Measurements from ENCODE around the gene PPIP5K2. TPM values are rescaled to one million over a fixed set of nuclear protein-coding genes. Genes with fewer than 3 reads are reported as not detected.

Gene PPIP5K2
- total RNA-seq, 1 donor from 2014 or later = 24.0 TPM

DNA sequence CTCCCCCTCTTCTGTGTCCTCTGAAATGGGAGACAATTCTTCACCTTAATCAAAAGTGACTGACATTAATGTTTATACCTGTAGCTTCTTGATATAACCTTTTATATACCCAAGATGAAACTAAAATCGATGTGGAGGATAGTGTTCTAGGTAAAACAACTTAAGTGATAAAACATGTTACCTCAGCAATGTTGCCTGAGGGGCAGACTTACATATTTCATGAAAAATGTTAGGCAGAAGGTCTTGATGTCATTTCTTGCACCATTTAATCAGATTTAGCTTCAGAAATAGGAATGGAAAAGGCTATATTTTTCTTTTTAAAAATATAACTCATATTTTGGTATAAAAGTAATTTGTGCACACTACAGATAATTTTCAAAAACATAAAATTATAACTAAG lies 115.8 kb downstream of the PPIP5K2 start:
- ATAC-seq (no peak), DNase-seq (ENCODE audit: low spot score) (no peak)

DNA sequence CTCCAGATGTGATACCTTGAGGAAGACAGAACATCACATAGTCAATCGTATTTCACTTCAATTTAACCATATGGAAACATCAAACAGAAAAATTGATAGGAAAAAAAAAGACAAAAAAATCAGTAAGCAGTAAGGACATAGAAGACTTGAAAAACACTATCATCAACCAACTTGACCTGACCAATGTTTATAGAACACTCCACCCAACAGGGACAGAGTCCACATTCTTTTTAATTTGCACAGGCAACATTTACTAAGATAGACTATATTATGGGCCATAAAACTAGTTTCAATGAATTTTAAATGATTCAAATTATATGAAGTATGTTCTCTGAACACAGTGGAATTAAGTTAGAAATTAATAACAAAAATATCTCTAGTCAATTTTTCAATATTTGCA lies 117.7 kb downstream of the PPIP5K2 start:
- no peak for ATAC-seq
- no peak for DNase-seq (ENCODE audit: low spot score)

DNA sequence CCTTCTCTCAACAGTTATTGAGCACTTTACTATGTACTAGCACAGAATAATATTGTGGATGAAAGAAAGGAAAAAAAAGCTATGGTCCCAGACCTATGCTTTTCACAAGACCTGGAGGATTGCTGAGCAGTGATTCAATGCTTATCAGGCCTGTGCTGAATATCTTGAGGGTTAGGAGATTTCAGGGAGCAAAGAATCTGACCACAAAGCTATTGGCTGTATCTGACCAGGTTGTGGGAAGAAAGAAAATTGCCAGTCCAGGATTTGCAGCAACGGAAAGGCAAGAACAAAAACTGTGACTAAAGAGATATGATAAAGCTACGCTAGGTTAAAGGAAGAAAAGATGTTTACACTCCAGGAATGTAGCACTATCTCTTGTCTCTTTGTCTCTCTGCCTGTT lies 123.6 kb downstream of the PPIP5K2 start:
- ATAC-seq (no peak), DNase-seq (ENCODE audit: low spot score) (no peak)

DNA sequence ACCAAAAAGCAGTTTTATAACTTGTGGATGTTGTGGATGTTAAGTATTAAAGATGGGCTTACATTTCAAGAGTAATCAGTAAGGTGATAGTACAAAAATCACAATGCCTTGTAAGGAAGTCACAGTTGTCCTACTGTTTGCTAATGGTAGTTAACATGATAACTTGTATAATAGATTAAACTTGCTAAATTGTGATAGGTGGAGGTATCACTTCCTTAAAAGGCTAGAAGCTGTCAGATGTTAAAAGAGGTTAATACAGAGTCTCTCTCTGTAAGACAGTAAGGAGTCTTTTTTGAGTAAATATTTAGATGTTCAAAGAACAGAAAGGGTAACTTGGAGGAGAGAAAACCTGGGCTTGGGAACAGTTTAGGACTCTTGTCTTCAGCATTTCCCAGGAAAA lies 124.3 kb downstream of the PPIP5K2 start:
- DNase-seq (ENCODE audit: low spot score) = no peak
- no peak for ATAC-seq

DNA sequence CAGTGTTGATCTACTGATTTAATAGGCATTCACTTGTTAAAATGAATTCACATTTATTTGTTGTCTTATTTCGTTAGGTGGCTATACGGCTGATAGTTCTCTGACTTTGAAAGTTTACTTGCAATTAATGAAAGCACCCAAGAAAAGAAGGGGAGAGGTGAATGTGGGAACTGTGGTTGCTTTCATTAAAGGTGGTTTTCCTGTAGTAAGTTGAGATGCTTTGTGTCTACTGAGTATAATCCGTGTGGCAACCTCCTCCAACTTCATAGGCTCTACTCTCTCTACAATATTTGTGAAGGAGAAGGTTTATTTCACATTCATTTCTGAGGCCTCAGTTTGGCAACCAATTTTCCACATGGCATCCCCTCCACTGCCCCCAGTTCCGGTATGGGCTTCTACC lies 125.7 kb downstream of the PPIP5K2 start:
- DNase-seq (ENCODE audit: low spot score) = no peak
- ATAC-seq = no peak

DNA sequence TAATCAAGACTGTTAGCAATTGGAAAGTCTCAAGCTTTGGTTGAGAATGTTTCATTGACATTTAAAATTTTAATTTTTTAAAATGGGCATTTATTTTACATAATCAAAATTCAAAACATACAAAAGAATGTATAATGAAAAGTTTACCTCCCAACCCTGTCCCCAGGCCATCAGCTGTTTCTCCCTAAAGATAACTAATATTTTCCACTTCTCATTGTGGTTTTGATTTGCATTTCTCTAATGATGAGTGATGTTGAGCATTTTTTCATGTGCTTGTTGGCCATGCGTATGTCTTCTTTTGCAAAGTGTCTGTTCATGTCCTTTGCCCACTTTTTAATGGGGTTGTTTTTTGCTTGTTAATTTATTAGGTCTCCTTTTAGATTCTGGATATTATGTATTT lies 127.0 kb downstream of the PPIP5K2 start:
- no peak for ATAC-seq
- DNase-seq (ENCODE audit: low spot score) = no peak

DNA sequence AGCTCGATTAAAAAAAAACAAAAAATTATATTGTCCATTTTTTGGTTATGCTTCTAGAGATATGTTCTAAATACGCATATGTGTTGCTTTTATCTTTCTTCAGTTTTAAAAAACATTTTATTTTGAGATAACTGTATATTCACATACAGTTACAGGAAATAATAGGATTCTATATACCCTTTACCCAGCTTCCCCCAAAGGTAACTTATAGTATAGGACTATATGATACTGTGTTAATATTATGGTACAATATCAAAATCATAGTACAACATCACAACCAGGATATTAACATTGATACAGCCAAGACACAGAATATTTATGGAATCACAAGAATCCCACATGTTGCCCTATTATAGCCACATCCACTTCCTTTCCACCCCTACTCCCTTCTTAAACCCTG lies 129.0 kb downstream of the PPIP5K2 start:
- no peak for ATAC-seq

DNA sequence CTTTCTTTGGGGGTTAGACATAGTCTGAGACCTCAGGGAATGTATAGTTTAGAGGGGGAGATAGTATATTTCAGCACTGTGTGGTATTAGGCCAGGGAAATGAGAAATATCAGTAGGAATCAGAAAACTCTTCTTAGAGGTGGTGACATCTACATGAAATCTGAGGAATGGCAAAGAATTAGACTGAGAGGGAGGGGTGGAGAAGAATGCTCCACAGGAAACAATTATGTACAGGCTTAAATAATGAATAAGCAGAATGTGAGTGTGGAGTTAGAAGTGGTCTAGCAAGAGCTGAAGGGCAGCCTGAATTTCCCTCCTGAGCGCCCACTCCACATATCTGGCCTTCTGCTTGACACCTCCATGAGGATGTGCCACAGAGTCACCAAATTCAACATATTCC lies 134.8 kb downstream of the PPIP5K2 start:
- no peak for DNase-seq (ENCODE audit: low spot score)
- no peak for ATAC-seq

More for the DNA sequence above, 129.0 kb downstream of the PPIP5K2 start:
- no peak for DNase-seq (ENCODE audit: low spot score)

DNA sequence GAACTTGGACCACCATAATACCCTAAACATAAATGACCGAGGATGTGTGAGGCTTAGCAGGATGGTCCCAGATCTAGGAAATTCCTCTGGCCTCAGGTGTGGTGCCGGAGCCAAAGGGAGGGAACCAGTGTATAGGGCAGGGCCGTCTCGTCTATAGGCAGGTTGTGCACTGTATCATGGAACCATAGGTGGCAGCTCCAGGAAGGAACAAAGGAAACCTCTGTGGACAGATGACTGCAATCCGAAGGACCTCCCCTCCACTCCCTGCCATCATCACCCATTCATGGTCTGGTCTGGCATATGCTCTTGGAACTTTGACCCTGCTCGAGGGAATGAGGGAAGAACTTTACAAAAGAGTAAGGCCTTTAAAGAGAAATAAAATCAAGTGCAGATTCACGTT lies 135.6 kb downstream of the PPIP5K2 start:
- DNase-seq (ENCODE audit: low spot score) (no peak), ATAC-seq (no peak)

DNA sequence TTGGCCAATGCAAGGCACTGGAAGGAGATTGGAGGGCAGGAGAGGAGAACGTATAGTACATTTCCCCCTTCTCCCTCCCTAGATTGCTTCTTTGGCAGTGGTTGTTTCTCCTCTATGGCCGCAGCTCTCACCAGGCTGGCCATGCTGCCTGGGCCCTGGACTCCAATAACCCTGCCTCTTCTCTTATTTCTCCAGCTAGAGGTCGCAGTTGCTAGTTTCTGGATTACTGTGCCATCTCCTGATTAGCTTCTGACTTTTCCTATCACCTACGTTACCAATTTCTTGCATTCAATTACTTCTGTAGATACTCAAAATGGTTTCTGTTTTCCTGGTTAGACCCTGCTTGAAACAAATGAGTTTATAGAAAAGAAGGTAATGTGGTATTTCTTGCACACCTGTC lies 136.1 kb downstream of the PPIP5K2 start:
- ATAC-seq = no peak
- no peak for DNase-seq (ENCODE audit: low spot score)

DNA sequence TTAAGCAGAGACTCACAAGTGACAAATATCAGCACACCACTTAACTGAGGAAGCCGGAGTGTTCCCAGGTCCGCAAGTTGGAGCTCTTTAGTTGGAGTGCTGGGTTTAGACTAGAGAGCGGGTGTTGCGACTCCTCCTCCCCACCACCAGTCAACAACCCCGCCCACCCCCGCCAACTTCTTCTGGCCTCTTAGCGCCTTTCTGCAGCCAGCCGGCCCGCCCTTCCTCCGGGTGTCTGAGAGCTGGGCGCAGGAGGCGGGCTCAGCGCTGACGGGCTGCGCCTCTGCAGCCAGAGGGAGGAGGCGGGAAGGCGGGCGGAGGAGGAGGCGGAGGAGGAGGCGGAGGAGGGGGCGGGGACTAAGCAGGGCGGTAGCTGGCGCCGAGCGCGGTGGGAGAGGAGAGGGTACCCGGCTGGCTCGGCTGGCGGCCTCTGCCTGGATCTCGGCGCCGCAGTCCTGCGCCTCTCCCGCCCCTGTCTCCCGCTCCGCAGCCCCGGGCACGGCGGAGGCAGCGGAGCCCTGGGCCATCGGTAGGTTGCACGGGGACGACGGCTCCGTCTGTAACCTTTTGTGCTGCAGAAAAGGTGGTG lies 138.4 kb downstream of the PPIP5K2 start, which contains the start of gene MACIR:
Gene MACIR, plus strand, starts transcription at position 396 of the 589 bp plus-strand sequence. CDS start 17,157 bp downstream, outside the sequence.
- DNase-seq (ENCODE audit: low spot score) (peak; percentile 94), ATAC-seq (peak; percentile 97)

DNA sequence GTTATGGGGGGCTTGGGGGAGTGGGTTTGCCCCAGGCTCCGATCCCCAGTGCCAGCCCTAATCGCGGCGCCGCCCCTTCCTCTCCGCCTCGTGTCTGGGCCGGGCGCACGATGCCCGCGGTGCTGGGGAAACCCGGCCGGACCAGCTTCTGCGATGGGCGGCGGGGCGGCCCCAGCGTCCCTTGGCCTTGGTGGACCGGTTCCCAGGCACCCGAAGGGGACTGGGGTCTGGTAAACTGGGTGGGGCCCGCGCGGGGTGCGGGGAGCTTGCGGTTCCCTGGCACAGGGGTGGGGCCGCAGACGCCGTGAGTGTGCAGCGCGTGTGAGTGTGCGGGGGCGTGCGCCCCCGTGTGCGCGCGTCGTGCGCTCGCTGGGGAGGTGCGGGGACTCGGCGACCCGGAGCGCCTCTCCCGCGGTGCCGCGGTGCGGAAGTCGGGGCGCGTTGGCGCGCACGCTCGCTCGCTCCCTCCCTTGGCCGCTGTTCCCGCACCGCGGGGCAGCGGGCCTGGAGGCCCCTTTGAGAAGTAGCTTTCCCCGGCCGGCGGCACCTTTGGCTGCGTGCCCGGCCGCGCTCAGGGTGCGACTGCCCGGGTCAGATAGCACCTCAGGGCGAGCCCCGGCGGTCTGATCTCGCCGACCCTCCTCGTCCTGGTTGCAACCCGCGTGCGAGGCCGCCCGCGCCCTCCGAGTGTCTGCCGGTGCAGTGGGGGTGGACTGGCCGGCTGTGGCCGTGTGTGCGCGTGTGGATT lies 139.0 kb downstream of the PPIP5K2 start:
- ATAC-seq (peak; percentile 48), DNase-seq (ENCODE audit: low spot score) (peak; percentile 64)

DNA sequence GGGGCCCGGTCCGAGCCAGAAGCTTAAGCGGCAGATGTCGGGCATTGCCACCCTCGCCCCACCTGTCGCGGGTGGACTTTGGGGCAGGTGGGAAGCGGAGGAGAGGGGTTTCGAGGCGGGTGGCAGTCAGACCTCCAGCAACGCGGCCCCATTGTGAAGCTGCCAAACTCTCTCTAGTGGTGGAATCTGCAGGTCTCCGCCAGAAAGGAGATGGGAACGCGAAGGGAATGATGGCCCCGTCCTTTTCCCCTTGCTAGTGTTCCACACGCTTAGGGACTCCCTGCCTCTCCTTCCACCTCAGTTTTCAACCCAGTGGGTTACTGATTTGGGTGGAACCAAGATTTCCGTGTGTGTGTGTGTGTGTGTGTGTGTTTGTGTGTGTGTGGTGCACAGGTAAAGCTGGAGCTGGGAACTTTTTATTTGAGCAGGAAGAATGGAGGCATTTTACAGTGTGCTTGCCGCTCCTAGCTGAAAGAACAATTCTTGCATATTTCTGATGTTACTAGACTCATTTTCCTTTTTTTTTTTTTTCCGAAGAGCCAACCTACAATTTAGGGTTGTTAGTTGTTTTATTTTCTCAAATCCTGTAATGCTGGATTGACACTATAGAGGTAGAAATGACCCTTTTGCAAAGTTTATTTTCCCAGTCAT lies 139.7 kb downstream of the PPIP5K2 start:
- DNase-seq (ENCODE audit: low spot score) = no peak
- peak; percentile 4 for ATAC-seq

DNA sequence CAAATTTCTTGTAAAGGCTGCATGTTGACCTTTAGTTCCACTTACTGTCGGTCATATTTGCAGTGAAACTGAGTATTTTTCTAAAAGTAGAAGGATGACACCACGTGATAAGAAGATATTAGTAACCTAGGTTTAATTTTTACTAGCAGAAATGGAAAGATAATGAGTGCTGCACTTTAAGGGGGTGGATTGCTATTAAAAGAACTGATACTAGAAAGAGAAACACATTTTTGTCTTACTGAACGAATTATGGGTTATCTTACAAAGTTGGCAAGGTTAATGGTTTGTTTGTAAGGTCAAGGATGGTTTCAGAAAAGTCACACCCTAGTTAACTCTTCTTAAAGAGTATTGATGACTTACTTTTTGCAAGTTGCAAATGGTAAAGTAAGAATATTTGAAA lies 140.8 kb downstream of the PPIP5K2 start:
- ATAC-seq (no peak), DNase-seq (ENCODE audit: low spot score) (no peak)

Other genes with a start within 250 kb of the PPIP5K2 start
- gene GIN1, start 163 bp upstream of the PPIP5K2 start, total RNA-seq = 6.4 TPM
- gene MACIR, start 138.5 kb downstream of the PPIP5K2 start, total RNA-seq = 0.63 TPM

Measured in left lobe of liver (tissue), 2 donors.